ENCODE results near the gene C16orf92. TPM values are rescaled to one million over a fixed set of nuclear protein-coding genes. Genes with fewer than 3 reads are reported as not detected.
A peak's percentile ranks its signal among the peaks of the same experiment; 100 is the strongest.

C16orf92 gene
- total and polyA plus RNA-seq, 2 of the 13 experiments (the other 11 are each of a cell fraction or from before 2014, with no cell fraction given): not detected

DNA sequence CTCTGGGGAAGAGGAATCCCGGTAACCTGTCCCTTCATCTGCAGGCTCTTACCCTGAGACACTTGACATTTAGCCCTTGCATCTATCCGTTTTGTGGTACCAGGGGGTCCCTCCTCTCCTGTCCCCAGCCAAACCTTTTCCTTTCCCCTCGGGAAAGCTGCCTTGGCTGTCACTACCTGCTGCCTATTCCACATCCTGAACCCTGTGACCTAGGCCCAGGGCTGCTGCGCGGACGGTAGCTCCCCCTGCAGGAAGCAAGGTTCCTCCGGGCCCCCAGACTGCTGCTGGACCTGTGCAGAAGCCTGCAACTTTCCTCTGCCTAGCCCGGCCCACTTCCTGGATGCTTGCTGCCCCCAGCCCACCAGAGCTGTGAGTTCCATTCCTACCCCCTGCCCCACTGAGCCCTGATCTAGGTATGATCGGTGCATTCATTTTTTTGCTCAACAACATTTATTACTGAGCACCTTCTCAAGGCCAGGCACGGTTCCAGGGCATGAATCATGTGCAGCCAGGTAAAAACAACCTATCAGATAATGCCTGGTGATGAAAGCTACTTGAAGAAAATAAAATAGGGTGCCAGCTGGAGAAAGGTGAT, 32.1 kb downstream of the C16orf92 start (continued):
- TF ChIP-seq, protein P1, sequence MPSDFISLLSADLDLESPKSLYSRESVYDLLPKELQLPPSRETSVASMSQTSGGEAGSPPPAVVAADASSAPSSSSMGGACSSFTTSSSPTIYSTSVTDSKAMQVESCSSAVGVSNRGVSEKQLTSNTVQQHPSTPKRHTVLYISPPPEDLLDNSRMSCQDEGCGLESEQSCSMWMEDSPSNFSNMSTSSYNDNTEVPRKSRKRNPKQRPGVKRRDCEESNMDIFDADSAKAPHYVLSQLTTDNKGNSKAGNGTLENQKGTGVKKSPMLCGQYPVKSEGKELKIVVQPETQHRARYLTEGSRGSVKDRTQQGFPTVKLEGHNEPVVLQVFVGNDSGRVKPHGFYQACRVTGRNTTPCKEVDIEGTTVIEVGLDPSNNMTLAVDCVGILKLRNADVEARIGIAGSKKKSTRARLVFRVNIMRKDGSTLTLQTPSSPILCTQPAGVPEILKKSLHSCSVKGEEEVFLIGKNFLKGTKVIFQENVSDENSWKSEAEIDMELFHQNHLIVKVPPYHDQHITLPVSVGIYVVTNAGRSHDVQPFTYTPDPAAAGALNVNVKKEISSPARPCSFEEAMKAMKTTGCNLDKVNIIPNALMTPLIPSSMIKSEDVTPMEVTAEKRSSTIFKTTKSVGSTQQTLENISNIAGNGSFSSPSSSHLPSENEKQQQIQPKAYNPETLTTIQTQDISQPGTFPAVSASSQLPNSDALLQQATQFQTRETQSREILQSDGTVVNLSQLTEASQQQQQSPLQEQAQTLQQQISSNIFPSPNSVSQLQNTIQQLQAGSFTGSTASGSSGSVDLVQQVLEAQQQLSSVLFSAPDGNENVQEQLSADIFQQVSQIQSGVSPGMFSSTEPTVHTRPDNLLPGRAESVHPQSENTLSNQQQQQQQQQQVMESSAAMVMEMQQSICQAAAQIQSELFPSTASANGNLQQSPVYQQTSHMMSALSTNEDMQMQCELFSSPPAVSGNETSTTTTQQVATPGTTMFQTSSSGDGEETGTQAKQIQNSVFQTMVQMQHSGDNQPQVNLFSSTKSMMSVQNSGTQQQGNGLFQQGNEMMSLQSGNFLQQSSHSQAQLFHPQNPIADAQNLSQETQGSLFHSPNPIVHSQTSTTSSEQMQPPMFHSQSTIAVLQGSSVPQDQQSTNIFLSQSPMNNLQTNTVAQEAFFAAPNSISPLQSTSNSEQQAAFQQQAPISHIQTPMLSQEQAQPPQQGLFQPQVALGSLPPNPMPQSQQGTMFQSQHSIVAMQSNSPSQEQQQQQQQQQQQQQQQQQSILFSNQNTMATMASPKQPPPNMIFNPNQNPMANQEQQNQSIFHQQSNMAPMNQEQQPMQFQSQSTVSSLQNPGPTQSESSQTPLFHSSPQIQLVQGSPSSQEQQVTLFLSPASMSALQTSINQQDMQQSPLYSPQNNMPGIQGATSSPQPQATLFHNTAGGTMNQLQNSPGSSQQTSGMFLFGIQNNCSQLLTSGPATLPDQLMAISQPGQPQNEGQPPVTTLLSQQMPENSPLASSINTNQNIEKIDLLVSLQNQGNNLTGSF (CRISPR knock-in tag; IDR thresholded peaks at IDR 0.05): no peak
- TF ChIP-seq ZNF496 (CRISPR knock-in tag; IDR thresholded peaks at IDR 0.05; ENCODE audit: insufficient replicate concordance) (no peak), KDM4B (CRISPR knock-in tag; IDR thresholded peaks at IDR 0.05) (0 out of 2 replicates have a peak, but pooled peaks have one; percentile 61), IKZF4 (CRISPR knock-in tag; IDR thresholded peaks at IDR 0.05; ENCODE audit: borderline replicate concordance, low read depth, not compliant biosample characterization) (peak; percentile 33), ZNF17 (CRISPR knock-in tag; IDR thresholded peaks at IDR 0.05) (no peak), ZNF468 (CRISPR knock-in tag; IDR thresholded peaks at IDR 0.05) (no peak), ZNF484 (CRISPR knock-in tag; IDR thresholded peaks at IDR 0.05; ENCODE audit: borderline replicate concordance, low read depth) (no peak), SUZ12 (IDR thresholded peaks at IDR 0.05; ENCODE audit: low read depth, low read length) (0 out of 2 replicates have a peak, but pooled peaks have one; percentile 17)
- TF ChIP-seq, protein P2, sequence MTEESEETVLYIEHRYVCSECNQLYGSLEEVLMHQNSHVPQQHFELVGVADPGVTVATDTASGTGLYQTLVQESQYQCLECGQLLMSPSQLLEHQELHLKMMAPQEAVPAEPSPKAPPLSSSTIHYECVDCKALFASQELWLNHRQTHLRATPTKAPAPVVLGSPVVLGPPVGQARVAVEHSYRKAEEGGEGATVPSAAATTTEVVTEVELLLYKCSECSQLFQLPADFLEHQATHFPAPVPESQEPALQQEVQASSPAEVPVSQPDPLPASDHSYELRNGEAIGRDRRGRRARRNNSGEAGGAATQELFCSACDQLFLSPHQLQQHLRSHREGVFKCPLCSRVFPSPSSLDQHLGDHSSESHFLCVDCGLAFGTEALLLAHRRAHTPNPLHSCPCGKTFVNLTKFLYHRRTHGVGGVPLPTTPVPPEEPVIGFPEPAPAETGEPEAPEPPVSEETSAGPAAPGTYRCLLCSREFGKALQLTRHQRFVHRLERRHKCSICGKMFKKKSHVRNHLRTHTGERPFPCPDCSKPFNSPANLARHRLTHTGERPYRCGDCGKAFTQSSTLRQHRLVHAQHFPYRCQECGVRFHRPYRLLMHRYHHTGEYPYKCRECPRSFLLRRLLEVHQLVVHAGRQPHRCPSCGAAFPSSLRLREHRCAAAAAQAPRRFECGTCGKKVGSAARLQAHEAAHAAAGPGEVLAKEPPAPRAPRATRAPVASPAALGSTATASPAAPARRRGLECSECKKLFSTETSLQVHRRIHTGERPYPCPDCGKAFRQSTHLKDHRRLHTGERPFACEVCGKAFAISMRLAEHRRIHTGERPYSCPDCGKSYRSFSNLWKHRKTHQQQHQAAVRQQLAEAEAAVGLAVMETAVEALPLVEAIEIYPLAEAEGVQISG (CRISPR knock-in tag; IDR thresholded peaks at IDR 0.05): peak; percentile 72
- TF ChIP-seq, protein P3, sequence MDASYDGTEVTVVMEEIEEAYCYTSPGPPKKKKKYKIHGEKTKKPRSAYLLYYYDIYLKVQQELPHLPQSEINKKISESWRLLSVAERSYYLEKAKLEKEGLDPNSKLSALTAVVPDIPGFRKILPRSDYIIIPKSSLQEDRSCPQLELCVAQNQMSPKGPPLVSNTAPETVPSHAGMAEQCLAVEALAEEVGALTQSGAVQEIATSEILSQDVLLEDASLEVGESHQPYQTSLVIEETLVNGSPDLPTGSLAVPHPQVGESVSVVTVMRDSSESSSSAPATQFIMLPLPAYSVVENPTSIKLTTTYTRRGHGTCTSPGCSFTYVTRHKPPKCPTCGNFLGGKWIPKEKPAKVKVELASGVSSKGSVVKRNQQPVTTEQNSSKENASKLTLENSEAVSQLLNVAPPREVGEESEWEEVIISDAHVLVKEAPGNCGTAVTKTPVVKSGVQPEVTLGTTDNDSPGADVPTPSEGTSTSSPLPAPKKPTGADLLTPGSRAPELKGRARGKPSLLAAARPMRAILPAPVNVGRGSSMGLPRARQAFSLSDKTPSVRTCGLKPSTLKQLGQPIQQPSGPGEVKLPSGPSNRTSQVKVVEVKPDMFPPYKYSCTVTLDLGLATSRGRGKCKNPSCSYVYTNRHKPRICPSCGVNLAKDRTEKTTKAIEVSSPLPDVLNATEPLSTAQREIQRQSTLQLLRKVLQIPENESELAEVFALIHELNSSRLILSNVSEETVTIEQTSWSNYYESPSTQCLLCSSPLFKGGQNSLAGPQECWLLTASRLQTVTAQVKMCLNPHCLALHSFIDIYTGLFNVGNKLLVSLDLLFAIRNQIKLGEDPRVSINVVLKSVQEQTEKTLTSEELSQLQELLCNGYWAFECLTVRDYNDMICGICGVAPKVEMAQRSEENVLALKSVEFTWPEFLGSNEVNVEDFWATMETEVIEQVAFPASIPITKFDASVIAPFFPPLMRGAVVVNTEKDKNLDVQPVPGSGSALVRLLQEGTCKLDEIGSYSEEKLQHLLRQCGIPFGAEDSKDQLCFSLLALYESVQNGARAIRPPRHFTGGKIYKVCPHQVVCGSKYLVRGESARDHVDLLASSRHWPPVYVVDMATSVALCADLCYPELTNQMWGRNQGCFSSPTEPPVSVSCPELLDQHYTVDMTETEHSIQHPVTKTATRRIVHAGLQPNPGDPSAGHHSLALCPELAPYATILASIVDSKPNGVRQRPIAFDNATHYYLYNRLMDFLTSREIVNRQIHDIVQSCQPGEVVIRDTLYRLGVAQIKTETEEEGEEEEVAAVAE (CRISPR knock-in tag; IDR thresholded peaks at IDR 0.05; ENCODE audit: borderline replicate concordance): 0 out of 2 replicates have a peak, but pooled peaks have one; percentile 53
- TF ChIP-seq, protein P4, sequence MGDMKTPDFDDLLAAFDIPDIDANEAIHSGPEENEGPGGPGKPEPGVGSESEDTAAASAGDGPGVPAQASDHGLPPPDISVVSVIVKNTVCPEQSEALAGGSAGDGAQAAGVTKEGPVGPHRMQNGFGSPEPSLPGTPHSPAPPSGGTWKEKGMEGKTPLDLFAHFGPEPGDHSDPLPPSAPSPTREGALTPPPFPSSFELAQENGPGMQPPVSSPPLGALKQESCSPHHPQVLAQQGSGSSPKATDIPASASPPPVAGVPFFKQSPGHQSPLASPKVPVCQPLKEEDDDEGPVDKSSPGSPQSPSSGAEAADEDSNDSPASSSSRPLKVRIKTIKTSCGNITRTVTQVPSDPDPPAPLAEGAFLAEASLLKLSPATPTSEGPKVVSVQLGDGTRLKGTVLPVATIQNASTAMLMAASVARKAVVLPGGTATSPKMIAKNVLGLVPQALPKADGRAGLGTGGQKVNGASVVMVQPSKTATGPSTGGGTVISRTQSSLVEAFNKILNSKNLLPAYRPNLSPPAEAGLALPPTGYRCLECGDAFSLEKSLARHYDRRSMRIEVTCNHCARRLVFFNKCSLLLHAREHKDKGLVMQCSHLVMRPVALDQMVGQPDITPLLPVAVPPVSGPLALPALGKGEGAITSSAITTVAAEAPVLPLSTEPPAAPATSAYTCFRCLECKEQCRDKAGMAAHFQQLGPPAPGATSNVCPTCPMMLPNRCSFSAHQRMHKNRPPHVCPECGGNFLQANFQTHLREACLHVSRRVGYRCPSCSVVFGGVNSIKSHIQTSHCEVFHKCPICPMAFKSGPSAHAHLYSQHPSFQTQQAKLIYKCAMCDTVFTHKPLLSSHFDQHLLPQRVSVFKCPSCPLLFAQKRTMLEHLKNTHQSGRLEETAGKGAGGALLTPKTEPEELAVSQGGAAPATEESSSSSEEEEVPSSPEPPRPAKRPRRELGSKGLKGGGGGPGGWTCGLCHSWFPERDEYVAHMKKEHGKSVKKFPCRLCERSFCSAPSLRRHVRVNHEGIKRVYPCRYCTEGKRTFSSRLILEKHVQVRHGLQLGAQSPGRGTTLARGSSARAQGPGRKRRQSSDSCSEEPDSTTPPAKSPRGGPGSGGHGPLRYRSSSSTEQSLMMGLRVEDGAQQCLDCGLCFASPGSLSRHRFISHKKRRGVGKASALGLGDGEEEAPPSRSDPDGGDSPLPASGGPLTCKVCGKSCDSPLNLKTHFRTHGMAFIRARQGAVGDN (CRISPR knock-in tag; IDR thresholded peaks at IDR 0.05): peak; percentile 73
